Naive thymus-derived CD8-positive, alpha-beta T cell (primary cell): ENCODE measurements around the gene VAT1L. TPM values are rescaled to one million over a fixed set of nuclear protein-coding genes. Genes with fewer than 3 reads are reported as not detected.

Experiments
- ATAC-seq, 2 donors: fragments of 150-1000 bp; cut with Tn5 transposase in 1 of 2; sonication (Bioruptor Pico), chemical (Tn5 transposase) in 1 of 2; 1 replicate in 1 of 2; 2 replicates in 1 of 2; pipeline ENCODE4 v1.10.0; 2021; ENCODE audit warnings: mild to moderate bottlenecking in 2 of 2, moderate library complexity in 2 of 2
- POLR2A ChIA-PET: fragments of 350-600 bp; sonication (Branson Sonifier 250); formaldehyde crosslinking; loops from one replicate; lab custom pipeline; 2021; ENCODE audit warnings: antibody characterized with exemption; lab: Charles Lee
- DNase-seq, 10 donors: peaks; one replicate each; pipeline versions ENCODE4 v3.0.0 to v3.0.0-alpha.2; 2020 to 2022
- H3K27ac Mint-ChIP-seq, 10 donors: one replicate each; pipeline ENCODE4 v1.8.0; 2020 to 2022; ENCODE audit warnings: mild to moderate bottlenecking in 10 of 10, mixed read lengths in 10 of 10, moderate library complexity in 4 of 10, inconsistent platforms in 1 of 10
- H3K27me3 Mint-ChIP-seq, 5 donors: one replicate each; pipeline ENCODE4 v1.8.0; 2021 to 2022; ENCODE audit warnings: mixed read lengths in 5 of 5
- H3K36me3 Mint-ChIP-seq, 3 donors: one replicate each; pipeline ENCODE4 v1.8.0; 2020 to 2022; ENCODE audit warnings: mixed read lengths in 3 of 3, mild to moderate bottlenecking in 2 of 3, inconsistent platforms in 1 of 3
- H3K4me1 Mint-ChIP-seq, 4 donors: one replicate each; pipeline ENCODE4 v1.8.0; 2021 to 2022; ENCODE audit warnings: mixed read lengths in 4 of 4
- H3K4me3 Mint-ChIP-seq, 10 donors: one replicate each; pipeline ENCODE4 v1.8.0; 2020 to 2022; ENCODE audit warnings: mild to moderate bottlenecking in 10 of 10, mixed read lengths in 10 of 10, moderate library complexity in 6 of 10, inconsistent platforms in 1 of 10
- H3K9me3 Mint-ChIP-seq, 9 donors: one replicate each; pipeline ENCODE4 v1.8.0; 2020 to 2022; ENCODE audit warnings: mixed read lengths in 9 of 9, mild to moderate bottlenecking in 3 of 9, inconsistent platforms in 1 of 9, moderate library complexity in 1 of 9
- polyA plus RNA-seq, 3 donors: library from polyadenylated mRNA; unstranded; fragments of 300-500 nt; fragmentation: Illumina TruSeq; gene quantifications; one replicate each; pipeline ENCODE4 v1.2.3, GENCODE V29; 2021
- total RNA-seq, 8 experiments: library from RNA in 2 of 8; stranded (reverse) in 2 of 8; gene quantifications; one replicate each; pipeline ENCODE4 v1.2.3 and lab custom pipeline; 2021 to 2026

Gene VAT1L
- total RNA-seq: not detected
- polyA plus RNA-seq: not detected
- total RNA-seq (lab: John Stamatoyannopoulos, UW): 0 reads per million in 6 experiments

GRCh38 chr16:77788181-77789084 is at the start of gene VAT1L:
TSS of gene VAT1L (plus strand) at chr16:77788564. CDS start at chr16:77788683, 119 bp downstream.
- DNase-seq: no peak
- no peaks in the 10 kb centered on the region for H3K36me3 Mint-ChIP-seq
- peaks cover 49 to 66% (median 50%) of the 10 kb centered on the region in 5 donors for H3K27me3 Mint-ChIP-seq
- peaks cover 5 to 19% (median 12%) of the 10 kb centered on the region in 4 donors for H3K4me1 Mint-ChIP-seq
- no peak within 1 kb of the TSS for H3K27ac Mint-ChIP-seq
- H3K9me3 Mint-ChIP-seq: peaks cover 0 to 2% (median 0%) of the 10 kb centered on the region in 9 donors
- ATAC-seq: no peak
- POLR2A ChIA-PET: no interaction called here
- peak within 1 kb of the TSS; percentile 32 to 78 (median 65) for H3K4me3 Mint-ChIP-seq

GRCh38 chr16:77738706-77739558 is 49.4 kb upstream of the VAT1L start:
- peaks cover 0 to 10% (median 1%) of the 10 kb centered on the region in 9 donors for H3K9me3 Mint-ChIP-seq
- H3K4me1 Mint-ChIP-seq: peaks cover 0 to 18% (median 0%) of the 10 kb centered on the region in 4 donors
- H3K27ac Mint-ChIP-seq: no peak overlapping the region
- POLR2A ChIA-PET: no interaction called here
- no peak overlapping the region for H3K4me3 Mint-ChIP-seq
- DNase-seq (no peak), ATAC-seq (no peak)
- H3K27me3 Mint-ChIP-seq: no peaks in the 10 kb centered on the region
- H3K36me3 Mint-ChIP-seq: peaks cover 11 to 24% (median 12%) of the 10 kb centered on the region in 3 donors

- H3K27ac Mint-ChIP-seq: no peak overlapping the region
- H3K9me3 Mint-ChIP-seq: peaks cover 0 to 6% (median 0%) of the 10 kb centered on the region in 9 donors
- DNase-seq (no peak), ATAC-seq (no peak)
- no peaks in the 10 kb centered on the region for H3K27me3 Mint-ChIP-seq
- H3K4me3 Mint-ChIP-seq: no peak overlapping the region
- peaks cover 9 to 19% (median 10%) of the 10 kb centered on the region in 3 donors for H3K36me3 Mint-ChIP-seq
- POLR2A ChIA-PET: no interaction called here
- H3K4me1 Mint-ChIP-seq: peaks cover 0 to 18% (median 0%) of the 10 kb centered on the region in 4 donors
These were observed 48.8 kb upstream of the VAT1L start for GRCh38 chr16:77739559-77739892.

- Mint-ChIP-seq H3K36me3 (peaks cover 0 to 7% (median 4%) of the 10 kb centered on the region in 3 donors), H3K4me3 (no peak overlapping the region), H3K27me3 (peaks cover 0 to 9% (median 3%) of the 10 kb centered on the region in 5 donors), H3K4me1 (no peaks in the 10 kb centered on the region), H3K9me3 (no peaks in the 10 kb centered on the region), H3K27ac (no peak overlapping the region)
- DNase-seq: no peak
- POLR2A ChIA-PET: no interaction called here
- no peak for ATAC-seq
These were observed 44.2 kb upstream of the VAT1L start for GRCh38 chr16:77744141-77744540.

GRCh38 chr16:77745972-77746371 is 42.4 kb upstream of the VAT1L start:
- no peak for DNase-seq
- ATAC-seq: no peak
- Mint-ChIP-seq H3K27ac (no peak overlapping the region), H3K4me3 (no peak overlapping the region), H3K27me3 (peaks cover 0 to 19% (median 11%) of the 10 kb centered on the region in 5 donors), H3K4me1 (no peaks in the 10 kb centered on the region), H3K9me3 (no peaks in the 10 kb centered on the region), H3K36me3 (peaks cover 0 to 7% (median 4%) of the 10 kb centered on the region in 3 donors)
- POLR2A ChIA-PET: no interaction called here

GRCh38 chr16:77748421-77749005 is 39.9 kb upstream of the VAT1L start:
- peaks cover 4 to 35% (median 15%) of the 10 kb centered on the region in 5 donors for H3K27me3 Mint-ChIP-seq
- POLR2A ChIA-PET: no interaction called here
- H3K36me3 Mint-ChIP-seq: peaks cover 0 to 2% (median 0%) of the 10 kb centered on the region in 3 donors
- no peak for DNase-seq
- no peak overlapping the region for H3K27ac Mint-ChIP-seq
- H3K4me3 Mint-ChIP-seq: no peak overlapping the region
- no peaks in the 10 kb centered on the region for H3K9me3 Mint-ChIP-seq
- H3K4me1 Mint-ChIP-seq: no peaks in the 10 kb centered on the region
- ATAC-seq: no peak

GRCh38 chr16:77749415-77749814 is 38.9 kb upstream of the VAT1L start:
- H3K4me3 Mint-ChIP-seq: no peak overlapping the region
- peaks cover 0 to 2% (median 0%) of the 10 kb centered on the region in 3 donors for H3K36me3 Mint-ChIP-seq
- no peak overlapping the region for H3K27ac Mint-ChIP-seq
- POLR2A ChIA-PET: no interaction called here
- H3K4me1 Mint-ChIP-seq: no peaks in the 10 kb centered on the region
- no peaks in the 10 kb centered on the region for H3K9me3 Mint-ChIP-seq
- no peak for ATAC-seq
- peaks cover 7 to 35% (median 19%) of the 10 kb centered on the region in 5 donors for H3K27me3 Mint-ChIP-seq
- DNase-seq: no peak

GRCh38 chr16:77758046-77758445 is 30.3 kb upstream of the VAT1L start:
- Mint-ChIP-seq H3K36me3 (no peaks in the 10 kb centered on the region), H3K9me3 (no peaks in the 10 kb centered on the region), H3K27ac (no peak overlapping the region), H3K27me3 (peaks cover 0 to 15% (median 12%) of the 10 kb centered on the region in 5 donors), H3K4me3 (no peak overlapping the region), H3K4me1 (peaks cover 0 to 2% (median 0%) of the 10 kb centered on the region in 4 donors)
- POLR2A ChIA-PET: no interaction called here
- DNase-seq (no peak), ATAC-seq (no peak)

- H3K4me1 Mint-ChIP-seq: peaks cover 0 to 2% (median 0%) of the 10 kb centered on the region in 4 donors
- no peaks in the 10 kb centered on the region for H3K9me3 Mint-ChIP-seq
- H3K36me3 Mint-ChIP-seq: no peaks in the 10 kb centered on the region
- peaks cover 0 to 13% (median 11%) of the 10 kb centered on the region in 5 donors for H3K27me3 Mint-ChIP-seq
- DNase-seq: no peak
- no peak overlapping the region for H3K4me3 Mint-ChIP-seq
- no peak for ATAC-seq
- H3K27ac Mint-ChIP-seq: no peak overlapping the region
- POLR2A ChIA-PET: no interaction called here
These were observed 29.9 kb upstream of the VAT1L start for GRCh38 chr16:77758508-77758907.

- no peaks in the 10 kb centered on the region for H3K9me3 Mint-ChIP-seq
- no peak for DNase-seq
- peaks cover 0 to 13% (median 5%) of the 10 kb centered on the region in 5 donors for H3K27me3 Mint-ChIP-seq
- H3K27ac Mint-ChIP-seq: no peak overlapping the region
- peaks cover 0 to 2% (median 0%) of the 10 kb centered on the region in 4 donors for H3K4me1 Mint-ChIP-seq
- no peak overlapping the region for H3K4me3 Mint-ChIP-seq
- POLR2A ChIA-PET: no interaction called here
- no peaks in the 10 kb centered on the region for H3K36me3 Mint-ChIP-seq
- ATAC-seq: no peak
These were observed 29.2 kb upstream of the VAT1L start for GRCh38 chr16:77759201-77759600.

GRCh38 chr16:77759821-77760220 is 28.5 kb upstream of the VAT1L start:
- H3K36me3 Mint-ChIP-seq: no peaks in the 10 kb centered on the region
- no peak for ATAC-seq
- POLR2A ChIA-PET: no interaction called here
- peaks cover 0 to 2% (median 0%) of the 10 kb centered on the region in 4 donors for H3K4me1 Mint-ChIP-seq
- DNase-seq: no peak
- H3K27ac Mint-ChIP-seq: no peak overlapping the region
- H3K9me3 Mint-ChIP-seq: no peaks in the 10 kb centered on the region
- peaks cover 0 to 13% (median 5%) of the 10 kb centered on the region in 5 donors for H3K27me3 Mint-ChIP-seq
- H3K4me3 Mint-ChIP-seq: no peak overlapping the region

- no peaks in the 10 kb centered on the region for H3K9me3 Mint-ChIP-seq
- H3K27me3 Mint-ChIP-seq: peaks cover 3 to 10% (median 5%) of the 10 kb centered on the region in 5 donors
- H3K36me3 Mint-ChIP-seq: no peaks in the 10 kb centered on the region
- peaks cover 0 to 2% (median 0%) of the 10 kb centered on the region in 4 donors for H3K4me1 Mint-ChIP-seq
- ATAC-seq (no peak), DNase-seq (no peak)
- H3K4me3 Mint-ChIP-seq: no peak overlapping the region
- no peak overlapping the region for H3K27ac Mint-ChIP-seq
- POLR2A ChIA-PET: no interaction called here
These were observed 27.6 kb upstream of the VAT1L start for GRCh38 chr16:77760800-77761199.
